Daoy (cell line): ENCODE results near the gene VLDLR. TPM values are rescaled to one million over a fixed set of nuclear protein-coding genes. Genes with fewer than 3 reads are reported as not detected.

ENCODE experiments used
- DNase-seq: peaks from one replicate; pipeline ENCODE4 v3.0.0-alpha.2; 2015; ENCODE audit warnings: low read depth
- total RNA-seq: library from RNA; depleted of rRNA; stranded (reverse); fragments of >200 nt; shearing (Covaris generic); gene quantifications from 2 replicates; pipeline ENCODE4 v1.2.3, GENCODE V29; 2014

The VLDLR gene
- total RNA-seq, 1 experiment from 2014 or later, result 9.5 TPM

DNA sequence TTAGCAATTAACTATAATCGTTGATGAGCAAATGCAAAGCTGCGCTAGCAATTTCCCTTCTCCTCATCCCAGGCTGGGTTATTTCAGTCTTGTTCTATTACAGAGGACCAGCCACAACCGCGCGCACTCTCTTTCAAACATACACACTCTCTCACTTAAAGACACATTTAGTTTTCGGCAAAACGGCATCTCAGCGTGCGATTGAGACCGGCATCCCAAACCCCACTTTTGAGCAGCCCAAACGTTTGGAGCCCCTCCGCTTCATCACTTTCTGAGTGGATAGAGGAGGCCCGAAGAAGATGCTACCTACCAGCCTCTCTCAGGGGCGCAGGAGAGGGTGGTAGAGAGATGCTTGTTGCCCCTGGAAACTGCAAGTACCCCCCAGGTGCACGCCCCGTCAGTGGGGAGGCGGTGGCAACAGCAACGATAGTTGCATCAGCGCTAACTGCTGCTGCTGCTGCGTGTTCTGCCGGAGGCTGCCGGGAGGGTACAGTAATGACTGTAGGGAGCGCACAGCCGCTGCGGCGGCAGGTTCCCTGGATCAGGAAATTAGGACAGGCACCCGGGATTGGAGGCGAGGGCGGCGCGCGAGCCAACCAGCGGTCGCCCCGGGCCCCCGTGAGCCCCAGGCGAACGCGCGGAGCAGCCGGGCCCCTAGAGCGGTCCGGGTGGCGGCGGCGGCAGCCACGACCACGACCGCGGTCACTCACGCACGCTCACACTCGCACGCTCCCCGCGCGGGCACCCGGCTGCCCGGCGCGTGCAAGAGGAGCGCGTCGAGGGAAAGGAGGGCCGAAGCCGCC, 467 bp upstream of the VLDLR start:
- peak; percentile 94 for DNase-seq

- peak; percentile 55 for DNase-seq
These were observed 1.1 kb downstream of the VLDLR start for GRCh38 chr9:2622461-2623287.

GRCh38 chr9:2623288-2624050, 1.9 kb downstream of the VLDLR start:
- peak; percentile 65 for DNase-seq

DNA sequence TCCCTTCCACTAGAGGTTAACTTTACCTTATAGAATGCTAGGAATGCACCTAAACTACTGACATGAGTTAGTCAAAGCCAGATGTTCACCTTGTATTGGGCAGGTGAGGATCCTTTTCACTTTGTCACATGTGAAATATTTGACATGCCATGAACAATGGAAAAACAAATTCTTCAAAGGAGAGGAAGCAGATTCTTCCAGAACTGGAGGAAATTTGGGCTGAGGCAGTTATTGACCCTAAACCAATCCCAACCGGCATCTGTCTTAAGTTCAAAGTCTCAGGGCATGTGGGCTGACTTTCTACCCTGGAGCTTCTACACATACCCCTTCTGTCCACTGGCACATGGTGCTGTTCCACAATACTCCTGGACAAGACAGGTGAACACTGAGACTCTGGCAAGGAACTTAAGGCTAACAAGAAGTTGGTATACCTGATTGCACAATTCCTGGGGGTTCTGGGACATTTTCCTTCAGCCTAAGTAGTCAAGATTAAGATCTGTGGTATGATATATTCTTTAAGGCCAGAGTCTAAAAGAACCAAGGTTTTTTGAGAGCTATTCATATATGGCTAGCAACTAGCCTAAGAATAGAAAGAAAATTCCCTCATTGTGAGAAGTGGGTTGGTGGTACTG, 2.6 kb downstream of the VLDLR start:
- no peak for DNase-seq

- no peak for DNase-seq
These were observed 3.8 kb downstream of the VLDLR start for GRCh38 chr9:2625427-2625826.

GRCh38 chr9:2628919-2629318, 7.3 kb downstream of the VLDLR start:
- no peak for DNase-seq

DNA sequence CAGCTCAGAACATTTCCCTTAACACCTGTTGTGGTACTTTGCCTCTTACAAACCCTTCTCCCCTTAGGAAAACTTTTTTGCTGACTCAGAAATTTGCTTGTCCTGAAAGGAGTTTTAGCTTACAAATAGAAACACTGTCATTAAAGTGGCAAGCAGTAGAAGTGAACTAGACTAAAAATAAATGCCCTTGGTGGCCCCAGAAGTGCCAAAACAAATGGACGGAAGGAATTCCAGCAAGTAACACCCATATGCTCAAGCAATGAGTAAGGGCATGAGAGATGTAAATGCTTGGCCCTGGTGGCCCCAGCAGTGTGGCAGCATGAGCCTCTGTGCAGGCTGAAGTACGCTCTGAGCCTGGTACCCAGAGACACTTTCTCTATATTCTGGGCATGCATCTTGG, 8.6 kb downstream of the VLDLR start:
- DNase-seq, result no peak

DNA sequence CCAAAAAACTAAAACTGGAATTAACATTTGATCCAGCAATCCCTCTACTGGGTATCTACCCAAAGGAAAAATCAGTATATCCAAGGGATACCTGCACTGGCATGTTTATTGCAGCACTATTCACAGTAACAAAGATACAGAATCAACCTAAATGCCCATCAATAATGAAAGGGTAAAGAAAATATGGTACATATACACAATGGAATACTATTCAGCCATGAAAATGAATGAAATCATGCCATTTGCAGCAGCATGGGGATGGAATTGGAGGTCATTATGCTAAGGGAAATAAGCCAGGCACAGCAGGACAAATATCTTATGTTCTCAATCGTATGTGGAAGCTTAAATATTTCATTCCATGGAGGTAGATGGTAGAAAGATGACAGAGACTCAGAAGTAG, 9.7 kb downstream of the VLDLR start:
- DNase-seq, result no peak

- DNase-seq, result no peak
These were observed 12.6 kb downstream of the VLDLR start for GRCh38 chr9:2634153-2634552.

DNA sequence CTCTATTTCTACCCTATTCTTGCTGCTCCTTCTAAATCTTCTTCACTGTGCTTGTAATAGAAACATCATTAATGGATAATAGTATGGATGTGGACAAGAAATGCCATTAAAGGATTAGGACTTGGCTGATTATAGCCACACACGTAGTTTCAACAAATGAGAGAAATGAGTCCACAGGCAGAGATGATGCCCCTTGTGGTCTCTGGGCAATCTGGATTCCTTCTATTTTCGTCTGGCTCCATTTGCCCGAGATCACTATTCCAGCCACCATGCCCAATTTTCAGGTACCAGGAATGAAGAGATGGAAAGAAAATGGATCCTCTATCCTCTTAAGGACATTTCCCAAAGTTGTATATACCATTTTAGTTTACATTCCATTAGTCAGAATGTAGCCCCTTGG, 13.2 kb downstream of the VLDLR start:
- no peak for DNase-seq

GRCh38 chr9:2635922-2636321, 14.3 kb downstream of the VLDLR start:
- no peak for DNase-seq

GRCh38 chr9:2637390-2637789, 15.8 kb downstream of the VLDLR start:
- no peak for DNase-seq

GRCh38 chr9:2638871-2639673, 17.5 kb downstream of the VLDLR start:
- no peak for DNase-seq

GRCh38 chr9:2639786-2640185, 18.2 kb downstream of the VLDLR start:
- DNase-seq, result no peak

DNA sequence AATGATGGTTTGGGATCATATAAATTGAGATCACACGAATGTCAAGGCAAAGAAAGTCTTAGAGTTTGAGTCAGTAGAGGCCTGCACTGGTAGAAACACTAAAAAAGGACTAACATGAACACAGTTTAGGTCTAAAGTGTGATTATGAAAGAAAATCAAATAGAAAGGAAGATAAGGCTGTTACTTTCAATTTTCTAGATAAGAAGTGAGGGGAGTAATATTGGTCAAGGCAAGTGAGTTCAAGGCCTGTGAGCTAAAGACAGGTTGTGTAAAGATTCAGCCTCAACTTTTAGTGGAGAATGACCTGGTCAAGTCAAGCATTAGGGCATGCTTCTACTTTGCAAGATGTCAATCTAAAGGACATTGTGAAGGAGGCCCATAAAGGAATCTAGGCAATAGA, 19.0 kb downstream of the VLDLR start:
- no peak for DNase-seq

DNA sequence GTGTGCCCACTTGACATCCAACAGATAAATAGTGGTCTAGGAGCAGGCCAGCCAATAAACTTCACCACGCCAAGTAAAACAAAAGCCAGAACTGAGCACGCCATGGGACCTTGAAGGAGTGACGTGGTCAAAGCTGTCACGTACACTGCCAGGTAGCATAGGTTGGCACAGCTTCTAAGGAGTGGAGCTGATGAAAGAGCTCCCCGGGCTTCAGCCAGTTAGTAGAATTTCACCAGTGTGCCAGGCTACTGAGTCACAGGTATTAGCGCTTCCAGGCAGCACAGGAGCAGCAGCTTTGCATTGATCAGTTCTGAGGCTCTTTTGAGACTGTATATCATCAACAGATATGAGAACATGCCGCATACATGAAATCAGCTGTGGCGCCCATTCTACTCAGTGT, 19.4 kb downstream of the VLDLR start:
- no peak for DNase-seq

DNA sequence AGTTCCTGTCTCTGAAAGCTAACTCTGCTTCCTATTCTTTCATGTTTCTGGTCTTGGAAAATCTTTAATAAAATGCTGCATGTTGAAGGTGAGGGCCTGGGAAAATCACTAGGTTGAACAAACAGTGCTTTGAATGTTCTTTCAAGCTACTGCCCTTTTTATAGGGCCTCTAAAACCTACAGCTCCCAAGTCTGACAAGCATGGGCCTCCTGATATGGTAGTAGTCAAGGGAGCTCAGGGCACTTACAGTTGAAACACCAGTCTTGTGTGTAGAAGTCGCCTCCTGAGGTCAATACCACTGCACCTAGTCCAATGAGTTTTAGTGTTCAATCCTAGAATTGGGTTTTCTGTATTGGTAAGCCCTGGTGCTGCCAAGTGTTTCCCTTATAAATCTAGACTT, 20.5 kb downstream of the VLDLR start:
- no peak for DNase-seq

- DNase-seq, result no peak
These were observed 24.0 kb downstream of the VLDLR start for GRCh38 chr9:2645569-2645968.

DNA sequence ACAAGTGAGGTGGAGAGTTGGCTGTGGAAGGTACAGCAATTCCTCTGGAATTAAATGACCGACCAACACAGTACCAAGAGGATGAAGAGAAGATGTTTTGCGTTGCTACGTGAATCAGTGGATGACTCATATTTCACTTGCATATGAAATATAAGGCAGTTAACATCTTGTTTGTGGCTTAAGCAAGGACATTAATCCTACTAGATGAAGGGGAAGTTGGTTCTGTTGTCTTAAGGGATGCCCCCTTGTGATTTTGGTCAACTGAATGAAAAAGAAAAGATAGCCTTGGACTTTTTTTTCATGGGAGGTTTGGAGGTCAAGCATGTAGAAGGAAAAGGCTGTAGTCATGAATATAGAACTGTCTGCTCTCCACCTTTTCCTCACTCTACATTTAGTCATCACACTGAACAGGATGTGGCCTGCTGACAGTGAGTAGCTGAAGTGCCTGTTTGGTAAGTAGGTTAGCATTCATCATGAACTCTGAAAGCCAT, 33.9 kb downstream of the VLDLR start:
- DNase-seq, result peak; percentile 94

- DNase-seq, result no peak
These were observed 35.8 kb downstream of the VLDLR start for GRCh38 chr9:2657427-2657826.

- peak; percentile 26 for DNase-seq
These were observed 40.9 kb downstream of the VLDLR start for GRCh38 chr9:2662496-2662895.
